ENCODE results near the gene TSEN2.

TSEN2 gene

GRCh38 chr3:12484198-12484982 is at the start of gene TSEN2:
TSEN2 (plus strand) TSS chr3:12484480; CDS start chr3:12489801, 5,321 bp downstream.
- peak within 1 kb of the TSS; percentile 84 for H3K4me3 ChIP-seq (ENCODE audit: low read depth, low read length)
- no peak for TF ChIP-seq CTCF (IDR thresholded peaks at IDR 0.05; ENCODE audit: low read depth, low read length)

- H3K4me3 ChIP-seq (ENCODE audit: low read depth, low read length): no peak overlapping the region
- TF ChIP-seq CTCF (IDR thresholded peaks at IDR 0.05; ENCODE audit: low read depth, low read length): no peak
Measured at GRCh38 chr3:12436514-12437220, 47.6 kb upstream of the TSEN2 start.

GRCh38 chr3:12437221-12437605 is 47.1 kb upstream of the TSEN2 start:
- no peak overlapping the region for H3K4me3 ChIP-seq (ENCODE audit: low read depth, low read length)
- no peak for TF ChIP-seq CTCF (IDR thresholded peaks at IDR 0.05; ENCODE audit: low read depth, low read length)

- H3K4me3 ChIP-seq (ENCODE audit: low read depth, low read length): no peak overlapping the region
- TF ChIP-seq CTCF (IDR thresholded peaks at IDR 0.05; ENCODE audit: low read depth, low read length): no peak
Measured at GRCh38 chr3:12437861-12438260, 46.4 kb upstream of the TSEN2 start.

- no peak for TF ChIP-seq CTCF (IDR thresholded peaks at IDR 0.05; ENCODE audit: low read depth, low read length)
- no peak overlapping the region for H3K4me3 ChIP-seq (ENCODE audit: low read depth, low read length)
Measured at GRCh38 chr3:12438318-12438717, 46.0 kb upstream of the TSEN2 start.

GRCh38 chr3:12439161-12439940 is 44.9 kb upstream of the TSEN2 start:
- H3K4me3 ChIP-seq (ENCODE audit: low read depth, low read length): no peak overlapping the region
- TF ChIP-seq CTCF (IDR thresholded peaks at IDR 0.05; ENCODE audit: low read depth, low read length): no peak
